Osteoblast (primary cell): ENCODE results near the gene ASF1A. TPM values are rescaled to one million over a fixed set of nuclear protein-coding genes. Genes with fewer than 3 reads are reported as not detected.

ENCODE experiments used
- DNase-seq: peaks from one replicate; pipeline ENCODE4 v3.0.0; 2011; ENCODE audit warnings: low spot score, mixed read lengths; ENCODE audit not compliant: insufficient read length; ENCODE audit errors: missing footprints
- H2AFZ ChIP-seq: 2 replicates; pipeline ENCODE4 v1.6.0; 2011; ENCODE audit warnings: mild to moderate bottlenecking, low read length
- H3K27ac ChIP-seq: 2 replicates; pipeline ENCODE4 v1.5.1; 2011; ENCODE audit warnings: mild to moderate bottlenecking, low read depth, low read length, moderate library complexity
- H3K27me3 ChIP-seq: 2 replicates; pipeline ENCODE4 v1.6.0; 2012; ENCODE audit warnings: mild to moderate bottlenecking, control low read depth, inconsistent platforms, low read length, moderate library complexity; ENCODE audit not compliant: insufficient read depth
- H3K36me3 ChIP-seq: 2 replicates; pipeline ENCODE4 v1.5.1; 2011; ENCODE audit warnings: mild to moderate bottlenecking, low read length, control low read depth, moderate library complexity; ENCODE audit not compliant: insufficient read depth
- H3K4me1 ChIP-seq: 2 replicates; pipeline ENCODE4 v1.5.1; 2011; ENCODE audit warnings: mild to moderate bottlenecking, low read length, control low read depth, moderate library complexity; ENCODE audit not compliant: insufficient read depth
- H3K4me2 ChIP-seq: 2 replicates; pipeline ENCODE4 v1.6.0; 2011; ENCODE audit warnings: mild to moderate bottlenecking, low read length; ENCODE audit not compliant: insufficient read depth
- H3K4me3 ChIP-seq: fragments of 200-600 bp; sonication (generic); 3 replicates; pipeline ENCODE4 v1.5.1; 2012; ENCODE audit warnings: mild to moderate bottlenecking, low read length, inconsistent platforms; ENCODE audit not compliant: insufficient read depth
- H3K79me2 ChIP-seq: 2 replicates; pipeline ENCODE4 v1.6.0; 2012; ENCODE audit warnings: mild to moderate bottlenecking, low read length, control low read depth, inconsistent platforms; ENCODE audit not compliant: insufficient read depth
- H3K9me3 ChIP-seq: 2 replicates; pipeline ENCODE4 v1.5.1; 2011; ENCODE audit warnings: low read depth, low read length, control low read depth
- H4K20me1 ChIP-seq: 2 replicates; pipeline ENCODE4 v1.6.0; 2012; ENCODE audit warnings: mild to moderate bottlenecking, low read length, control low read depth; ENCODE audit not compliant: insufficient read depth
- total RNA-seq: library from RNA; depleted of rRNA; stranded (reverse); fragments of >200 nt; gene quantifications from 2 replicates; pipeline ENCODE4 v1.2.3, GENCODE V29; 2012
- TF ChIP-seq, protein P1 (sequence below): IDR thresholded peaks from 2 replicates; pipeline ENCODE4 v1.5.1; 2011; ENCODE audit warnings: mild to moderate bottlenecking, low read depth, low read length, moderate library complexity; ENCODE audit errors: extremely low read depth

ASF1A gene
- total RNA-seq, 1 donor: 15.2 TPM

DNA sequence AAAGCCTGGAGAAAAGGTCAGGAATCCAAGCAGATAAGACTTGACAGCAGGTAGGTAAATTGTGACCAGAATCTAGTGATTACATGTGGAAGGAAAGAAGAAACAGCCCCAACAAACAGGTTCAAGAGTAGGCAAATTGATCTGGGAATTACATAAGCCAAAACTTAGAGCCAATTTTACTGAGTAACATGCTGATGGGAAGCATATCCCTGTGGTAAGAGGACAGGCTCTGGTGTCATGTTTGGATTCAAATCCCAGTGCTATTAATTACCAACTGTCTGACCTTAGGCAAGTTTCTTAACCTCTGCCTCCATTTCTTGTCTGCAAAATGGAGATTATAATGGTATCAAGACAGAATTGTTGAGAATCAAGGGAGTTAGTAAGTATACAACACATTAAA, 20.6 kb downstream of the ASF1A start:
- Histone ChIP-seq H3K27ac (no peak overlapping the region), H3K4me1 (no peaks in the 10 kb centered on the region), H3K27me3 (no peaks in the 10 kb centered on the region), H3K9me3 (no peaks in the 10 kb centered on the region), H3K36me3 (peaks cover 35% of the 10 kb centered on the region), H4K20me1 (no peaks in the 10 kb centered on the region), H3K4me2 (no peak overlapping the region), H2AFZ (no peak overlapping the region), H3K79me2 (no peaks in the 10 kb centered on the region), H3K4me3 (no peak overlapping the region)
- TF ChIP-seq, protein P1, sequence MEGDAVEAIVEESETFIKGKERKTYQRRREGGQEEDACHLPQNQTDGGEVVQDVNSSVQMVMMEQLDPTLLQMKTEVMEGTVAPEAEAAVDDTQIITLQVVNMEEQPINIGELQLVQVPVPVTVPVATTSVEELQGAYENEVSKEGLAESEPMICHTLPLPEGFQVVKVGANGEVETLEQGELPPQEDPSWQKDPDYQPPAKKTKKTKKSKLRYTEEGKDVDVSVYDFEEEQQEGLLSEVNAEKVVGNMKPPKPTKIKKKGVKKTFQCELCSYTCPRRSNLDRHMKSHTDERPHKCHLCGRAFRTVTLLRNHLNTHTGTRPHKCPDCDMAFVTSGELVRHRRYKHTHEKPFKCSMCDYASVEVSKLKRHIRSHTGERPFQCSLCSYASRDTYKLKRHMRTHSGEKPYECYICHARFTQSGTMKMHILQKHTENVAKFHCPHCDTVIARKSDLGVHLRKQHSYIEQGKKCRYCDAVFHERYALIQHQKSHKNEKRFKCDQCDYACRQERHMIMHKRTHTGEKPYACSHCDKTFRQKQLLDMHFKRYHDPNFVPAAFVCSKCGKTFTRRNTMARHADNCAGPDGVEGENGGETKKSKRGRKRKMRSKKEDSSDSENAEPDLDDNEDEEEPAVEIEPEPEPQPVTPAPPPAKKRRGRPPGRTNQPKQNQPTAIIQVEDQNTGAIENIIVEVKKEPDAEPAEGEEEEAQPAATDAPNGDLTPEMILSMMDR: no peak
- DNase-seq: no peak

DNA sequence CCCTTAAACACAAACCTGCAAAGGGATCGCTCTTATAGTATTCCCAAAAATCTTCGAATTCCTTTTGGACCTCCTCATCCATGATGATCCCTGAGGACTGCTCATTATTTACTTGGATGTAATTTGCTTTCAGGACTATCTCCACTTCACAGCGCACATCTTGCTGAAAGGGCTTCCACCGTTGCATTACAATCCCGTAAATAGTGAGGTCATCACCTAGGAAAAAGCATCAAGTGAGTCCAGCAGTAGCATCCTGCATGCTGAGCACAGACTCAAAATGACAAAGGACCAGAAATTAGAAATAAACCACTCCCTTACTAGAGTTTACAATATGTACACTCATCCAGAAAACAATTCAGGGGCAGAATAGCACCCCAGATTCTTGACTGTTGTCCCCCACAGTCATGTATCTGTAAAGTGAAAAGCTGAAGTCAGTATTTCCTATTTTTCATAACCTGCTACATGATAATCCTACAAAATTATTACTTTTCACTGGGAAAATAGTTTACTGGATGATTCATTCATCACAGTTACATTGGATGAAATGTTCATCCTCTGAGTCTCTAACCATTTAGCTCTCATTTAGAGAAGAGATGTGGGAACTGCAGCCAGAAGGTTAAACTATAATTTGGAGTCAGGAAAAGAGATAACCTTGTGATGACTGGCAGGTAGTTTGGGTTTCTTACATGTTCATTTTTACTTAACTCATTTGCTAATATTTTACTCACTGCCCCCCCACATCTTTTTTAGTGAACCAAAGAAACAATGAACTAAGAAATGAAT, 23.8 kb downstream of the ASF1A start:
- H4K20me1 ChIP-seq: no peaks in the 10 kb centered on the region
- H3K9me3 ChIP-seq: no peaks in the 10 kb centered on the region
- peak overlapping the region; percentile 9 for H3K27ac ChIP-seq
- TF ChIP-seq, protein P1: no peak
- H3K4me1 ChIP-seq: no peaks in the 10 kb centered on the region
- no peak overlapping the region for H2AFZ ChIP-seq
- no peaks in the 10 kb centered on the region for H3K79me2 ChIP-seq
- no peak overlapping the region for H3K4me2 ChIP-seq
- H3K36me3 ChIP-seq: peaks cover 34% of the 10 kb centered on the region
- no peaks in the 10 kb centered on the region for H3K27me3 ChIP-seq
- H3K4me3 ChIP-seq: no peak overlapping the region
- no peak for DNase-seq

DNA sequence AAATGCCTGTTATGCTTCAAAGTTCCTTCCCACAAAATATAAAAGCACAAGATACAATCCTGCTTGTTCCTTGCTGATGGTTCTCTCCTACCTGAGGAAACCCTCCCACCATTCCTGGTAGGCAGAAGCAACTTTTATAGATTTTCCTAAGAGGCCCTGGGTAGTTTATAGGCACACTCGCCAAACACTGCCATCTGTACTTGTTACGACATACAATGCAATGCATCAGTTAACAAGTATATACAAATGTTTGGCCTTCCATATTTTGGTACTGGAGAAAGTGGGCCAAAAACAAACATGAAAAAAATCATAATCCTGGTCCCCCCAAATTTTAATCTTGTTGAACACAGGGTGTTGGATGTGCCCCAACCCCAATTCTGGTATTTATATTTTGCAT, 24.4 kb downstream of the ASF1A start:
- Histone ChIP-seq H3K9me3 (no peaks in the 10 kb centered on the region), H3K4me3 (no peak overlapping the region), H3K27ac (no peak overlapping the region), H3K79me2 (no peaks in the 10 kb centered on the region), H3K4me2 (no peak overlapping the region), H3K27me3 (no peaks in the 10 kb centered on the region), H4K20me1 (no peaks in the 10 kb centered on the region), H3K36me3 (peaks cover 36% of the 10 kb centered on the region), H3K4me1 (no peaks in the 10 kb centered on the region), H2AFZ (no peak overlapping the region)
- DNase-seq: no peak
- TF ChIP-seq, protein P1: no peak

DNA sequence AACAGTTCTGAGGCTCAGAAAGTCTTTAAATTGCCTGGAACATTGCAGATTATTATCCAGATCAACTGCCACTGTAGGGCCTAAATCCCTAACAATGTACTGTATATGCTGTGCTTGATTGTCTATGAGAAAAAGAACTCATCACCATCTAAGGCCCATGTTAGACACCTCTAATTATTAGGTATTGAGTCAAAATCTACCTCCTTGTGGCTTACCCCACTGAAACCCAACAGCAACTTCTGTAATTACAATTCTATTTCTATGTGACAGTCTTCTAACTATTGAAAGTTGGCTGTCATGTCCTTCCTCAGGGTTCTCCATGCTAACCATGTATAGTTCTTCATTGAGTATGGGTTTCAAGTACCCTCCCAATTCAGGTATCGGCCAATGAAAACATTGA, 27.1 kb downstream of the ASF1A start:
- H3K27me3 ChIP-seq: no peaks in the 10 kb centered on the region
- no peaks in the 10 kb centered on the region for H4K20me1 ChIP-seq
- H3K4me1 ChIP-seq: no peaks in the 10 kb centered on the region
- no peak overlapping the region for H3K27ac ChIP-seq
- H3K4me3 ChIP-seq: no peak overlapping the region
- H3K36me3 ChIP-seq: peaks cover 34% of the 10 kb centered on the region
- H3K79me2 ChIP-seq: no peaks in the 10 kb centered on the region
- TF ChIP-seq, protein P1: no peak
- no peak for DNase-seq
- H2AFZ ChIP-seq: no peak overlapping the region
- no peak overlapping the region for H3K4me2 ChIP-seq
- no peaks in the 10 kb centered on the region for H3K9me3 ChIP-seq
